HG02938 (cell line): Measurements from ENCODE around the gene ASB7.

Experiments used
- ATAC-seq: cut with Tn5 transposase; IDR thresholded peaks from one replicate; pipeline ENCODE4 v1.9.1; 2021; ENCODE audit warnings: mild to moderate bottlenecking, moderate library complexity; ENCODE audit not compliant: unreplicated experiment

ASB7 gene

DNA sequence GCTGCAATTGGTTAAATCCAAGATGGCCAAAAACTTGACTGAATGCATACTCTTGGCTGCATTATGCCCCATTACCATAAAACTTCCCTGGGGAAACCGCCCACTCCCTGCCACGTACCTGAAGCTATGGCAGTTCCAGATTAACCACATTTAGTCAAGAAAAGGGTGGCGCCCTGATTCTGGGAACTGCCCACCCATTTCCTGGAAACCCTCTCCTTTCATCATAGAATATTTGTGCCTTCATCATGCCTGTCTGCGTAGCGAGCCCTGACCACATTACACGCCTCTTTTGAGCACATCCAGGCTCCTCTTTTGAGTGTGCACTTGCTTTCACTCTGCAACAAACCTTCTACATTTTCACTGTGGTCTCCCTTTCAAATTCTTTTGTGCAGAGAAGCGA is 5.6 kb upstream of the ASB7 start:
- ATAC-seq, result peak; percentile 81

DNA sequence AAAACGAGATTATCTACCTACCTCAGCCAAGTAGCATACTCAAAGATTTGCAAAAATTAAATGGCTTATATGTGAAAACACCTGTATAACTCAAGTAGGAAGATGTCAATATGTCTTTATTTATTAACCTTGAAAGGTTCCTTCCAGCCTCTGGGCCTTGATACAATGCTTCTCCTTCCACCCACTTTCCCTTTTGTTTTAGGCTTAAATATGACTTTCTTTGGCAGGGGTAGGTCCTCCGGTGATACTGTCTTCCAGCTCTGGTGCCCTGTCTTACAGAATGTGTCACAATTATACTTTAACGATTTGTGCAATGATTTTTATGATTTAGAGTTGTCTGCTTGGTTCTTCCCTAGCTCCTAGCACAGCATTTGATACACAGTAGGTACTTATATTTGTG is 4.5 kb upstream of the ASB7 start:
- no peak for ATAC-seq

DNA sequence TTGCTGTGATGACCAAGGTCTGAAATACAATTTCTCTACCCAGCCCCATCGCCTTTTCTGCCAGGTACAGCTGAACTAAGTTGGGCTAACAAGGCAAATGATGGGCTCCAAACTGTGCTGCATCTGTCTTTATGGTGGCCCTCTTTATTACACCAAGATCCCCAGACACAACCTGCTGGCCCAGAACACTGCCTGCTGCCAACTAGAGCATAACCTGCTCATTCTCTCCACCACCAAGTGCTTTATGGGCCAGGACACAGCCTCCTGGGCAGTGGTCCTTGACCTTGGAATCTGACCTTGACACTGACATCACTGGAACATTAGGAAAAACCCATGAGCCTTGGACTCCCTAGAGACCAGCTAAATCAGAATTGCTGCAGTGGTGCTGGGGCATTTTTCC is 3.7 kb upstream of the ASB7 start:
- ATAC-seq, result no peak

DNA sequence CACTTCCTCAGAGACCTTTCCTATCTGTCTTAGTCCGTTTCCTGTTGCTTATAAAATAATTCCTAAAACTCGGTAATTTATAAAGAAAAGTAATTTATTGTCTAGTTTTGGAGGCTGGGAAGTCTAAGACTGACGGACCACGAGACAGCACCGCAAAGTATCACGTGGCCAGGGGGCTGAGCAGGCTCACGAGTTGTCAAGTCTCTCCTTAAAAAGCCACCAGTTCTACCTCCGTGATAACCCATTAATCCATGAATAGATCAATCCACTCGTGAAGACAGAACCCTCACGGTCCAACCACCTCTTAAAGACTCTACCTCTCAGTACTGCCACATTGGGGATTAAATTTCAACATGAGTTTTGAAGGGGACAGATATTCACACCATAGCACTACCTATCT is 1.2 kb upstream of the ASB7 start:
- ATAC-seq, result no peak

DNA sequence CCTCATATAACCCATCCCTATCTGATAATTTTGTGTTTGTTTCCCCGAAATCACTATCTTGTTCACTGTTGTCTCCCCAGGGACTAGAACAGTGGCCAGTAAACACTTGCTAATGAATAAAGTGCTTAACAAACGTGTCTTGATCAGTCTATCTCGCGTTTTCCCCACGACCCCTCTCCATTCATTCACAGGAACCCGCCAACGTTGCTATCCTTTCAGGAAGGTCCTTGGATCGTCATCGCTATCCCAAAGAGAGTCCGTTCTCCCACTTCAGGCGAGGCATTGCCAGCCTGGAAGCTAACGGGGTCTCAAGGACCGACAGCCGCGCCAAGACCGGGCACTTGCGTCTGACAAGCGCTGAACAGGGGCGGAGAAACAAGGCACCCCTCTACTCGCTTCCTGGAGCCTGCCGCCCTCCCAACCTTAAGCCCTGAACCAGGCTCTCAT is 749 bp upstream of the ASB7 start:
- ATAC-seq, result peak; percentile 7

DNA sequence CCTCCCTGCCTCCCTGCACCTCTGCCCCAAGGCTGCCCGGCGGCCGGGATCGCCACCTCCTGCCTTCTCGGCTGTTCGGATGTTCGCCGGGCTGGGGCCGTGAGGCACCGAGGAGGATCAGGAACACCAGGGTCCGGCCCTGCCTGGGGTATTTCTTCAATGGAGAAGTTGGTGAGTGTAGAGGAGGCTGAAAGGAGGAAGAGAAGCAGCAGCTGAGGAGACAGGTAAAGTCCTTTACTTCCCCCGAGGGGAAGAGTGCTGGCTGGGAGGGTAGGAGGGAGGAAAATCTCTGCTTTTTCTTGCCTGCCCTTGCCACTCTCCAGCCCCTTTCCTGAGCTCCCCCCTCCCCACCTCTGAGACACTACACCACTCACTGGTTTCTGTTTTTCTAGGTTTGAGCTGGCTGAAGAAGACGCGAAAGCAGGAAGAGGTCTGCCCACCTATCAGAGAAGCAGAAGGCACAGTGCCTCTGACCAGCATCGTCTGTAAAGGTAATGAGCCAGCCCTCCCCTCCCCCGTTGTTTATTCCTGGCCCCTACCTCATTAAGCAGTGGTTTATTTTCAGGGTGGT is 519 bp downstream of the ASB7 start:
- peak; percentile 48 for ATAC-seq

DNA sequence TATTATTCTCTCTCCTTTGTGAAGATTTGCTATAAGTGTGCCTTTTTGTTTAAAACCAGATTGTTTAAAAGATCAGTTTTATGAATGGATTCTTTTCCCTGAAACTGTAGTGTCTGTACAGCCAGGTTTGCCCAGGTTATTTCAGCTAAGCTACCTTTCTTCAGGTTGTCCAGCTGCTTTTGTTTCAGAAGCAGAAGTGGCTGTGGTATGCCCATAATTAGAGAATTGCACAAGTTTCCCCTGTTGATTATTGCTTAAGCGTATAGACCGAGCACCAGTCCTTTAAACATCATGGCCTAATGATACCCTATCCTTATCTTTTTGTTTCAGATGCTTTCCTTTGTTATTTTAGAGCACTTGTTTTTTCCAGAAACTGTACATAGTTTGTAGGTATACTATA is 10.2 kb downstream of the ASB7 start:
- no peak for ATAC-seq

DNA sequence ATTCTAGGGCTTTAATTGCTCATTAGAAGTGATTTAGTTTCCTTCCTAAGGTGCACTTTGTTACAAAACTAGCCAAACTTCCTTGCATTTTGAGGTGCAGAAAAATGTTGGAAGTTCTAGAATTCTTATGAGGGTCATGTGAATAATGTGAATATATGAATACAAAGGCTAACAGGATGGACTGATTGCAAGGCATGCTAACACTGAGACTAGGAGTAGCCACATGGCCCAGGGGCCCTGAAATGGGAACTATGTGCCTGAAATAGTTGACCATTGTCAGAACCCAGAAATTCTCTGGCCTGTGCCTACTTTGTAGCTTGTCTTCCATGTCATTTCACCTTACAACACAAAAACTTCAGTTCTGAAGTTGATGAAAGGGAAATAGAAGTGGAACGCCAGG is 10.8 kb downstream of the ASB7 start:
- no peak for ATAC-seq

DNA sequence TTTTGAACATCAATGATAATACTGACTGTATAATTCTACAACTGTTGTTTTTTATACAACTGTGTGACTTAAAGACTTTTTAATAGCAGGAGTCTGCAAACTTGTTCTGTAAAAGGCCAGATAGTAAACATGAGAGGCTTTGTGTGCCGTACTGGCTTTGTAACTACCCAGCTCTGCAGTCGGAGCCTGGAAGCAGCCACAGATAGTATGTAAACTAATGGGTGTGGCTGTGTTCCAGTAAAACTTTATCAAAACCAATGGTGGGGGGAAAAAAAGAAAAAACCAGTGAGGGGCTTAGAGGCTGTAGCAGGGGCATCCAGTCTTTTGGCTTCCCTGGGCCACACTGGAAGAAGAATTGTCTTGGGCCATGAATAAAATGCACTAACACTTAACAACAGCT is 11.9 kb downstream of the ASB7 start:
- no peak for ATAC-seq

DNA sequence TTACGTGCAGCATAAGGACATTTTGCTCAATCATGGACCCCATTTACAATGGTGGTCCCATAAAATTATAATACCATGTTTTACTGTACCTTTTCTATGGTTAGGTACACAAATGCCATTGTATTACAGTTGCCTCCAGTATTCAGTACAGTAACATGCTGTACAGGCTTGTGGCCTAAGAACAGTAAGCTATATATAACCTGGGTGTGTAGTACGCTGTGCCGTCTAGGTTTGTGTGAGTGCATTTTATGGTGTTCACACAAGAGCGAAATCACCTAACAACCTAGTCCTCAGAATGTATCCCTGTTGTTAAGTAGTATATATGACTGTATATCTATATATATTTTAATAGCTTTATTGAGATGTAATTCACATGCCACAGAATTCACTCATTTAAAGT is 12.5 kb downstream of the ASB7 start:
- no peak for ATAC-seq

DNA sequence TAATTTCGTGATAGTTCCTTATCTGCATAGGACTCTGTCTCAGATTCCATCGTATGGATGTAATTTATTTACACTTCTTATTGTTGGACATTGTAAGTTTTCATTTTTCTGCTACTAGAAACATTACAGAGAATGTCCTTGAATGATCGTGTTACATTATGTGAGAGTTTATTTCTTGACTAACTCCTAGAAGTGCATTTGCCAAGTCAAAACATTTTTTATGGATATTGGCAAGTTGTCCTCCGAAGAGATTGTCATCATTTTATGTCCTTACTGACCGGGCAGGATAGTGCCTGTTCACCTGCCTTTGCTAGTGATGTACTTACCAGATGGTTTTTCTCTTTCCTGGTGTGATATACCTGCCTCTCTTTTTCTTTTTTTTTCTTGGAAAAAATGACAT is 13.4 kb downstream of the ASB7 start:
- no peak for ATAC-seq

DNA sequence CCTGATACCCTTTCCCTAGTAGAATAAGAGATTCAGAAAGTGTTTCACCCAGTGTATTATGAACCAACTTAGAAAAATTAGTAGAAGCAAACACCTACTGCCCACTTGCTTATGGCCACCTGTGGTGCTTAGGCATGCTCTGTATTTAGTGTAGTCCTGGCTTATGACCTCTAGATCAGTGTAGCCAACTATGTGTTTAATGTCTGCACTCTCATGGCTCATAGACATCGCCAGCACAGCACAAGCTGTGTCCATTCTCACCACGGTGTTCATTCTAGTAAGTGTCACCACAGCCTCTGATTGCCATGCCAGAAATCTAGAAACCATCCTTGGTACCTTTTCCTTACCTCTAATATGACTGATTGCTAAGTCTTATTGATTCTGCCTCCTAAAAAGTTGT is 14.3 kb downstream of the ASB7 start:
- ATAC-seq, result no peak

DNA sequence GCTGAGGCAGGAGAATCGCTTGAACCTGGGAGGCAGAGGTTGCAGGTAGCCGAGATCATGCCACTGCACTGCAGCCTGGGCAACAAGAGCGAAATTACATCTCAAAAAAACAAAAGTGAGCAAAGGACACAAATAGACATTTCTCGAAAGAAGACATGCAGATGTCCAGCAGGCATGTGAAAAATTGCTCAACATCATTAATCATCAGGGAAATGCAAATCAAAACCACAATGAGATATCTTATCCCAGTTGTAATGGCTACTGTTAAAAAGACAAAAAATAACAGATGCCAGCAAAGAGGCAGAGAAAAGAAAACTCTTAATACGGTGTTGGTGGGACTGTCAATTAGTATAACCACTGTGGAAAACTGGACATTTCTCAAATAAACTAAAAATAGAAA is 20.9 kb downstream of the ASB7 start:
- ATAC-seq, result no peak

DNA sequence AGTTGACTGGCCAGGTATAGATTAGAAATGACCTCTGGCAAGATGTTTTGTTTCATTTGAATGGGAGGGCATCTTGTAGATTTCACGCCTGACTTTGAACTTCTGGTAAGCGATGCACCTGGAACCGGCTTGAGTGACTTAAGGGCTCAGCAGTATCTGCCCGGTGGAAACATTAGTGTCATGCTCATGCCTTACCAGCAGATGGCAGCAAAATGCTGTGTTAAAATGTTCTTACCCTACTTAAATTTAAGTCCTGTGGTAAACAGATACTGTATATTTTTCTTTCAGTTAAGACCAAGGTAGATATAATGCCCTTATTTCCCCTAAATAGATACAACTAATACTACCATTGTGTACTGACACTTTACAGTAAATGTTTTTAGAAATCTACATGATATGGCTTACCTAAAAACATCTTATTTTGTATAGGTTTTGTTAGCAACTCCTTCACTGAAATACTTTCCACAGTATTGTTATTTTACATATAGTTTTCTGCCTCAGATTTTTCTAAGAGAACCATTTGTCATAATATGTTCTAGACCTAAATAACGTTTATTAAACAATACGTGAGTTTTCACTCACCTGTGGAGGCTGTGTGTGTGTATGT is 25.5 kb downstream of the ASB7 start:
- peak; percentile 87 for ATAC-seq

DNA sequence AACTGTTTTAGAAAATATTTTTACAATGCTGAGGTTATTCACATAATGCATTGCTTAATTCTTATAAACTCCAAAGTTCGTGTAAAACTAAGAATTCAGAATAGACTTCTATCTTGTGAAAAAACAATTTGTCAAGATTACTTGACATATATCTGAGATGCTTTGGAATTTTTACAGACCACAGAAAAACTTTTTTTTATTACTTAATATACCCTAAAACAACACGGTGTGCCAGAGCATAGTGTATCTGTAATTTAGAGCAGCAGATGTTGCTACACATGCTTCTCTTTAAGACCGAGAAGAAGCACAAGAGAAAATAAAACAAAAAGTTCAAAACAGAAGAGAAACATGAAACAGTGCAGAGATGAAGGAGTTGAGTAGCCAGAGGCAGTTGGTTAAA is 26.4 kb downstream of the ASB7 start:
- ATAC-seq, result no peak

DNA sequence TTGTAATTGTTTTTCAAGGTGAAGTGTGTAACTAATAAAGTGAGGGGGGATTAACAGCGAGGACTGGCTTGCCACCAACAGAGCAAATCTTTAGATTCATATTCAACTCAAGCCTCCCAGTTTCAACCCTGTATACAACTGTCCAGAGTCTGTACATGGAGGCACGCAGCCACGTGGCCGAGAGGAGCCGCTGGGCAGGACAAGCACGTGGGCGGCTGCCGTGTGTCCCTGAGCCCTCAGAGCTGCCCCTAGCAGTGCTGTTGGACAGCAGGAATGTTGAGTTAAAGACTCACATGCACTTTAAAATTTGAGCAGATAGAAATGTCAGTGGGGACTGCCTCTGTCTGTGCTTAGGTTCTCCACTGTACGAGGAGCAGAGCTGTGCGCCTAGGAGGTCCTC is 29.4 kb downstream of the ASB7 start:
- ATAC-seq, result no peak

DNA sequence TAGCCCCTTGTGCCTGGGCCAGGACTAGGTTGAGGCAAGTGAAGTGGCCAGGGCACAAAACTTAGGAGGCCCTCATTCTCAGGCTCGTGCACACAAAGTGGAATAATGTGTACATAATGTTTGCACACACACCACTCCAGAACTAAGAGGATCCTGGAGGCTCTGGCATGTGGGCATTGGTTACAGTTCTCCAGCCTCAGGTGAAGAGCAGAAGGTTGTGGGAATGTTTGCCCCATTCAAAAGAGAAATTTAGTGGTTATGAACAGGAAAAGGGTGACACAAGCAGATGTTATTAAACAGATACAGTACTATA is 31.3 kb downstream of the ASB7 start:
- ATAC-seq, result no peak

DNA sequence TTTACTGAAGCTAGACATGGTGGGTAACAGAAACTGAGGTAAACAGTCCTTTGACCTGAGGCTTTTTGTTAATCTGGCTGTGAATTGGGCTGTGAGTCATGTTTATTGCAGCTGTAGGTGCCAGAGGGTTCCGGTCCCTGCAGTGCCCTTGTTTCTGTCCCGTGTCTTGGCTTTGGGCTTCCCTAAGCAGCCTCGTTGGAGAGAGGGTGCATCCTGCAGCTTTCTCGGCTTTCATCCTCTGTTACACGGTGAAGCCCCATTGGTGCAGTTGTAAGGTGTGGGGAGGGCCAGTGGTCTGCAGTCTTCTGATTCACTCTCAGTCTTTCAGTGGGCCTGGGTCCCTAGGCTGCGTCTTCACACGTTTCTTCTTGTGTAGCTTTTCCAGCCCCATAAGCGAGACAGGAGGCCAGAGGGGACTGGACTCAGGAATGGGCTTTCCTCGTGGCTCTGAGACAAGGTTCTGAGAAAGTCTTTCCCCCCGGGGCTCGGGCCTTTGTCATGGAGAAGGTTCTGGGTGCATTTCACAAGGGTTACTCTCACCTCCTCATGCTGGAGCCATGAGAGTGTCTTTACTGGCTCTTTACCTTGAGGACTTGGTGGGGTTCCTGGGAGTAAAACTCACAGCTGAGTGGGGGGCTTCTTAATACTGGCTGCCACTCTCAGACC is 33.1 kb downstream of the ASB7 start:
- no peak for ATAC-seq

DNA sequence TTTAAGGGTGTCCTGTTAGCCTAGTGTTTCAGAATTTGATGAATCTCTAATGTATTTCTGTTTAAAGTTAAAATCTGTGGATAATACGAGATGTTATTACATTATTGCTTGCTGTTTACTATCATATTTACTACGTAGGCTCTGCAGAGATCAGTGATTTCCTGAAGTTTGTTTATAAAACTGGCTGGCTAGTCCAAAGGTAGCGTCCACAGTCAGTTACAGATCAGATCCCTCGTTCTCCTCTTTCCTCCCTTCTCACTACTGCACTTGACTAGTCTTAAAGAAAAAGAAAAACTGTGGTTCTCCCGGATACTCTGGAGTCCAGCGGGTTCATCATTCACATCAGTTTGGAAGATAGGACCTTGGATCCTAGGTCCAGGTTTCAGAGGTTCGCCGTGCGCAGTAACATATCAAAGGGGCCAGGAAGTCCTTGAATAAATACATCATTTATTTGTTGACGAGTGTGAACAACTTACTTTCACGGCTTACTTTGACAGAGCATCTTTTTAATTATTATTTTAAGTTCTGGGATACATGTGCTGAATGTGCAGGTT is 35.9 kb downstream of the ASB7 start:
- ATAC-seq, result no peak

DNA sequence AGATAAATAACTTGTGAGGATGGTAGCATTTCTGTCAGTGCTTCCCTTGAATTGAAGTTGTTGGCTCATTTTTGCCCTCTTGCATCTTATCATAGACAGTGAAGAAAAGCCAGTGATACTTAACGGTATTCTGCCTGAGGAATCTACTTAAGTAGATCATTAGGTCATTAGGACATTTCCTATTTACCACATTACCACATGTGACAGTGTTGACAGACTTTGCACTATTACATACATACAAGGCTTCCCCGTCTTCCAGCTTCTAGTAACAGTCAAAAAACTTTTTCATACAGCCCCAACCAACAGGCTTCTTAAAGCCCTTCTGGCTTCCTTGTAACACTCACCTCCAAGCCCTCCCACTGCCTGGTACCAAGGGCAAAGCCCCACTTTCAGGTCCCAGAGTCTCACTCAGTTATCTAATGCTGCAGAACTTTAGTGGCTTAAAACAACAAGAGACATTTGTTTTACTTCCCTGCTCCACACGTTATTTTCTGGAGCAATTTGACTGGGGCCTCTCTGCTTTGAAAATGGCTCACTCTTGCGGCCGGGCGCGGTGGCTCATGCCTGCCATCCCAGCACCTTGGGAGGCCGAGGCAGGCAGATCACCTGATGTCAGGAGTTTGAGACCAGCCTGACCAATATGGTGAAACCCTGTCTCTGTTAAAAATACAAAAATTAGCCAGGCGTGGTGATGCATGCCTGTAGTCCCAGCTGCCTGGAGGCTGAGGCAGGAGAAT is 40.0 kb downstream of the ASB7 start:
- ATAC-seq, result no peak

DNA sequence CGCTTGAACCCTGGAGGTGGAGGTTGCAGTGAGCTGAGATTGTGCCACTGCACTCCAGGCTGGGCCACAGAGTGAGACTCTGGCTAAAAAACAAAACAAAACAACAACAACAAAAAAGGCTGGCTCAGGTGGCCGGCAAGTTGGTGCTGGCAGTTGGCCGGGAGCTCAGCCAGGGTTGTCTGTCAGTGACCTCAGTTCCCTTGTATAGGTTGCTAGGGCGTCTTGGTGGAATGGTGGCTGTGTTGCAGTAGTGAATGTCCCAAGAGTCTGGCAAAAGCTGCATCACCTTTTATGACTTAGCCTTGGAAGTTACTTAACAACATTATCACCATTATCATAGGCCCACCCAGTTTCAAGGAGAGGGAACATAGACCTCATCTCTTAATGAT is 40.6 kb downstream of the ASB7 start:
- no peak for ATAC-seq

DNA sequence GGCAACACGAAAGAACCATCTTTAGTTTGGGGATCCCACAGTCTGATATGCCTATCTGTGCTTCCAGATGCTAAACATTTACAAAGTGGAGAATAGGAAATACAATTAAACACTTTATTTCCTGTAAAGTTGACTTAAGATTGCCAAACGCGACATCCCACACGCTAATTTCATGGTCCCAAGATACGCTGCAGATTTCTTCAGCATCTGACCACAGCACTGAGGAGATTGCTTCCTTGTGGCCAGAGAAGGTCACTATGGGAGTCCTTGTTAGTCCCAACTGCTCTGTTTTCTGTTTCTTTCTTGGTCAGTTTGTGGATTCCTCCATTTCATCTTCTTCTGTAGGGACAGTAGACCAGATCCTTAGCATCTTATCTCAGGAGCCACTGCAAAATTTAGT is 43.3 kb downstream of the ASB7 start:
- no peak for ATAC-seq
